PC-9 (cell line): Measurements from ENCODE around the gene KCNK2.

Source experiments
- EZH2 ChIP-seq: fragments of 200-600 bp; sonication (generic); IDR thresholded peaks from 2 replicates; pipeline ENCODE4 v1.8.0; 2017; ENCODE audit warnings: antibody characterized with exemption, low read depth
- TF ChIP-seq, protein P1 (sequence below): fragments of 200-600 bp; sonication (generic); conservative IDR thresholded peaks from 2 replicates; pipeline ENCODE4 v1.6.1; 2017; ENCODE audit warnings: mixed run types, antibody characterized with exemption, mild to moderate bottlenecking, moderate library complexity

DNA sequence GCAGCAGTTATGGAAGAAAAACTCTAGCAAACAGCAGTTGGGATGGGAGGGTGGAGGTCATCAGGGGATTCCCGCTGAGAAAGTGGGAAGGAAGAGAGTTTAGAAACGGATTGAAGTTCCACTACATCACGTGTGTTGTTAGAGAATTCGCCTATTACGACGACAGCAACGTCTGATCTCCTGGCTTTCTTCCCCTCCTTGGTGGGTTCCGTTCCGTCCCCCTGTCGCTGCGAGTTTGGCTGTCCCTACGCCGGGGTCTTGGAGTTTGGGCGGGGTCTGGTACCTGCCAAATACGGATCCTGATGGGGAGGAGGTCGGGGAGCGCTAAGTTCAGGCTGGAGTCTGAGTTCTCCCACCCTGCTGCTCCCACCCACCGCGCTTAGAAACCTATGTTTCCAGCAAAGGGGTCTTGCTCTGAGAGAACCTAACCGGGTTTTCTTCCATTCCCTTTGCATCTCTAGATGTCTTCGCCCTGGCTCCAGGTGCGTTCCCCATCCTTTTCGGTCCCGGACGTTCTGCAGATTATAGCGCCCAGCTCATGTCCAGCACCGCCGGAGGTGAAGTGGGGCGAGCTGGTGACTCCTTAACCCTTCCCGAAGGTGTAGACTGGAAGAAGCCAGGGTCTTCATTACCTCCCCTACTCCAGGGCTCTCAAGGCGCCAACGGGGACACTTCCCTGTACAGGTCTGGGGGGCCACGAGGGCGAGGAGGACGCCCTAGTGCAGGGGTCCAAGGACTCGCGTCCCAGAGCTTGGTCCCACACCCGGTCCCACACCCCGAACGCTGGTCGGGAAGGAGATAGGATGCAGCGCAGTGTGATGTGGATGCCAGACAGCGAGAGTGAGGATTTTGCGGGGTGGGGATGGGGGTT is 641 bp upstream of the KCNK2 start:
- TF ChIP-seq, protein P1, sequence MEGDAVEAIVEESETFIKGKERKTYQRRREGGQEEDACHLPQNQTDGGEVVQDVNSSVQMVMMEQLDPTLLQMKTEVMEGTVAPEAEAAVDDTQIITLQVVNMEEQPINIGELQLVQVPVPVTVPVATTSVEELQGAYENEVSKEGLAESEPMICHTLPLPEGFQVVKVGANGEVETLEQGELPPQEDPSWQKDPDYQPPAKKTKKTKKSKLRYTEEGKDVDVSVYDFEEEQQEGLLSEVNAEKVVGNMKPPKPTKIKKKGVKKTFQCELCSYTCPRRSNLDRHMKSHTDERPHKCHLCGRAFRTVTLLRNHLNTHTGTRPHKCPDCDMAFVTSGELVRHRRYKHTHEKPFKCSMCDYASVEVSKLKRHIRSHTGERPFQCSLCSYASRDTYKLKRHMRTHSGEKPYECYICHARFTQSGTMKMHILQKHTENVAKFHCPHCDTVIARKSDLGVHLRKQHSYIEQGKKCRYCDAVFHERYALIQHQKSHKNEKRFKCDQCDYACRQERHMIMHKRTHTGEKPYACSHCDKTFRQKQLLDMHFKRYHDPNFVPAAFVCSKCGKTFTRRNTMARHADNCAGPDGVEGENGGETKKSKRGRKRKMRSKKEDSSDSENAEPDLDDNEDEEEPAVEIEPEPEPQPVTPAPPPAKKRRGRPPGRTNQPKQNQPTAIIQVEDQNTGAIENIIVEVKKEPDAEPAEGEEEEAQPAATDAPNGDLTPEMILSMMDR = no peak
- TF ChIP-seq EZH2 = no peak
